HepG2 (cell line): ENCODE data around the gene IRF4. TPM values are rescaled to one million over a fixed set of nuclear protein-coding genes. Genes with fewer than 3 reads are reported as not detected.
"Not testable (repeated sequence)": the region's sequence is repeated elsewhere in the genome, so short reads cannot be mapped to it uniquely, and the experiment has no call there.

Source experiments
- ATAC-seq: fragments of 200-7000 bp; cut with Tn5 transposase; 3 replicates; pipeline ENCODE4 v1.9.1; 2020; ENCODE audit warnings: mild to moderate bottlenecking, moderate library complexity
- BruUV-seq: library from RNA; stranded (reverse); fragments of 400-500 nt; replicated peaks from 2 replicates; lab custom pipeline; 2021; lab: Mats Ljungman, UMichigan
- CTCF ChIA-PET: fragments of 300-600 bp; formaldehyde crosslinking; extraction: SDS; loops from one replicate; lab custom pipeline; 2021; ENCODE audit warnings: low total read pairs, inconsistent platforms, low intra/inter-chr PET ratio; lab: Yijun Ruan, JAX
- POLR2A ChIA-PET: fragments of 350-600 bp; sonication (Branson Sonifier 250); formaldehyde crosslinking; loops from one replicate; lab custom pipeline; 2020; ENCODE audit warnings: antibody characterized with exemption, inconsistent platforms; lab: Yijun Ruan, JAX
- DNase-seq: peaks from one replicate; pipeline ENCODE4 v3.0.0-alpha.2; 2015; ENCODE audit warnings: low spot score
- FAIRE-seq: peaks from 3 replicates; lab custom pipeline; 2011; peaks lifted over from hg19 to GRCh38; lab: Jason Lieb, UNC
- H2AFZ ChIP-seq: one replicate; pipeline ENCODE4 v1.6.1; 2011; ENCODE audit warnings: low read length, inconsistent platforms
- H3K27ac ChIP-seq: fragments of 300-600 bp; 3 replicates; pipeline ENCODE4 v1.8.0; 2011; ENCODE audit warnings: mixed run types, mild to moderate bottlenecking, mixed read lengths, low read length, inconsistent platforms; ENCODE audit not compliant: insufficient read depth; ENCODE audit errors: extremely low read length
- H3K27me3 ChIP-seq, 2 experiments: fragments of 200-600 bp in 1 of 2; 2 replicates in 1 of 2; 3 replicates in 1 of 2; pipeline versions ENCODE4 v1.6.0 to v1.8.0; 2011; ENCODE audit warnings: low read length in 2 of 2, mild to moderate bottlenecking in 2 of 2, moderate library complexity in 2 of 2, inconsistent platforms in 1 of 2; ENCODE audit not compliant: insufficient read depth in 2 of 2, control insufficient read depth in 1 of 2
- H3K36me3 ChIP-seq, 2 experiments: fragments of 200-600 bp in 1 of 2; replicated peaks in 1 of 2; 2 replicates in 1 of 2; 3 replicates in 1 of 2; pipeline versions ENCODE4 v1.5.1 to v1.8.0; 2011; ENCODE audit warnings: low read length in 2 of 2, inconsistent platforms in 1 of 2; ENCODE audit not compliant: insufficient read depth in 2 of 2, control insufficient read depth in 1 of 2
- H3K4me1 ChIP-seq: 2 replicates; pipeline ENCODE4 v1.5.1; 2012; ENCODE audit warnings: low read length, inconsistent platforms; ENCODE audit not compliant: insufficient read depth
- H3K4me2 ChIP-seq: 2 replicates; pipeline ENCODE4 v1.6.0; 2011; ENCODE audit warnings: low read depth, low read length, inconsistent platforms
- H3K4me3 ChIP-seq, 3 experiments: fragments of 200-600 bp in 1 of 3; sonication (generic), shearing (Covaris generic) in 1 of 3; replicated peaks in 1 of 3; 2 replicates each; pipeline ENCODE4 v1.5.1; 2011 to 2016; ENCODE audit warnings: low read length in 3 of 3, inconsistent platforms in 2 of 3, low read depth in 2 of 3, mild to moderate bottlenecking in 2 of 3, control low read depth in 1 of 3, mixed read lengths in 1 of 3; ENCODE audit not compliant: insufficient read depth in 1 of 3
- H3K79me2 ChIP-seq: one replicate; pipeline ENCODE4 v1.6.1; 2011; ENCODE audit warnings: low read length, inconsistent platforms; ENCODE audit not compliant: insufficient read depth
- H3K9ac ChIP-seq: 2 replicates; pipeline ENCODE4 v1.6.0; 2011; ENCODE audit warnings: mild to moderate bottlenecking, low read depth, low read length, inconsistent platforms; ENCODE audit not compliant: insufficient read depth
- H3K9me3 ChIP-seq: 2 replicates; pipeline ENCODE4 v1.5.1; 2012; ENCODE audit warnings: mild to moderate bottlenecking, low read length
- H4K20me1 ChIP-seq: 2 replicates; pipeline ENCODE4 v1.6.0; 2011; ENCODE audit warnings: inconsistent platforms, mild to moderate bottlenecking, low read length, moderate library complexity; ENCODE audit not compliant: insufficient read depth
- KLF16 ChIP-seq, 2 experiments: sonication (generic) in 1 of 2; formaldehyde crosslinking in 1 of 2; IDR thresholded peaks; 2 replicates each; pipeline versions ENCODE4 v1.6.1 to v1.8.0; 2016 to 2023; ENCODE audit warnings: missing genetic modification reagents in 2 of 2, missing compliant biosample characterization in 1 of 2
- WGBS: methylation state at CpG from one replicate; pipeline ENCODE4 v1.1.6; 2017; ENCODE audit warnings: low lambda C conversion rate; 5-methylcytosine and 5-hydroxymethylcytosine counted together
- in situ Hi-C: cut with HindIII; loops from 2 replicates; pipeline ENCODE4 v1.10.0; 2017; ENCODE audit warnings: low pct_unique_long_range_greater_than_20kb; ENCODE audit not compliant: extremely low pct_ligation_motif_present
- intact Hi-C: fragments of 100-400 bp; cut with micrococcal nuclease; formaldehyde crosslinking; loops from one replicate; pipeline ENCODE4 v1.10.0; 2022; ENCODE audit not compliant: unreplicated experiment
- polyA plus RNA-seq, 8 experiments: library from polyadenylated mRNA; depleted of rRNA in 3 of 8; stranded (reverse) in 7 of 8; unstranded in 1 of 8; fragments of >200 nt; fragmentation: Illumina TruSeq in 4 of 8; extraction: Trizol in 4 of 8; gene quantifications; 2 replicates each; pipeline versions ENCODE4 v1.2.1 to v1.2.3, GENCODE V29; 2011 to 2016; ENCODE audit warnings: low read depth in 4 of 8, missing spikeins in 1 of 8, mixed read lengths in 1 of 8; ENCODE audit not compliant: insufficient read depth in 1 of 8
- total RNA-seq, 5 experiments: library from RNA; depleted of rRNA; stranded (reverse); fragments of >200 nt; fragmentation: Illumina TruSeq; extraction: Trizol; gene quantifications; 2 replicates each; pipeline ENCODE4 v1.2.3, GENCODE V29; 2016; ENCODE audit warnings: low read depth in 1 of 5
- TF ChIP-seq, protein P1 (sequence below): sonication (generic); formaldehyde crosslinking; IDR thresholded peaks from 2 replicates; pipeline ENCODE4 v1.4.0; 2020; ENCODE audit warnings: mild to moderate bottlenecking, missing genetic modification reagents

Gene IRF4
- total and polyA plus RNA-seq, 2 of the 13 experiments (the other 11 are each of a cell fraction or from before 2014, with no cell fraction given): 0.07 to 0.09 TPM

DNA sequence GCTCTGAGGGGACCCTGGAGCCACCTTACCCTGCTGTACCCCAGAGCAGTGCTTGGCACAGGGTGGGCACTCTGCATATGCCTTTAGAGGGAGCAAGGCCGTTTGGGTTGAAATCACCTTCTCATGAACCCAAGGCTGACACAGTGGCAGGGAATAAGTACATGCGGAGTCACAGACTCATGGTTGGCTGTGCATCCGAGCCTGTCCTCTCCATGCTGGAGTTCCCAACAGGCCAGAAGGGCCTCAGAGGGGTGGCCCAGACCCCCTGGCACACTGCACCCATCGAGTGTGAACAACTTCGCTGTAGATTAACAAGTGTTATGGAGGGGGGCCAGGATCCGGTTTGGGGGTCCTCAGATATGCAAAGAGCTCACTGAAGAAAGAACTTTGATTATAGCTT lies 21.0 kb upstream of the IRF4 start (continued):
- TF ChIP-seq, protein P1, sequence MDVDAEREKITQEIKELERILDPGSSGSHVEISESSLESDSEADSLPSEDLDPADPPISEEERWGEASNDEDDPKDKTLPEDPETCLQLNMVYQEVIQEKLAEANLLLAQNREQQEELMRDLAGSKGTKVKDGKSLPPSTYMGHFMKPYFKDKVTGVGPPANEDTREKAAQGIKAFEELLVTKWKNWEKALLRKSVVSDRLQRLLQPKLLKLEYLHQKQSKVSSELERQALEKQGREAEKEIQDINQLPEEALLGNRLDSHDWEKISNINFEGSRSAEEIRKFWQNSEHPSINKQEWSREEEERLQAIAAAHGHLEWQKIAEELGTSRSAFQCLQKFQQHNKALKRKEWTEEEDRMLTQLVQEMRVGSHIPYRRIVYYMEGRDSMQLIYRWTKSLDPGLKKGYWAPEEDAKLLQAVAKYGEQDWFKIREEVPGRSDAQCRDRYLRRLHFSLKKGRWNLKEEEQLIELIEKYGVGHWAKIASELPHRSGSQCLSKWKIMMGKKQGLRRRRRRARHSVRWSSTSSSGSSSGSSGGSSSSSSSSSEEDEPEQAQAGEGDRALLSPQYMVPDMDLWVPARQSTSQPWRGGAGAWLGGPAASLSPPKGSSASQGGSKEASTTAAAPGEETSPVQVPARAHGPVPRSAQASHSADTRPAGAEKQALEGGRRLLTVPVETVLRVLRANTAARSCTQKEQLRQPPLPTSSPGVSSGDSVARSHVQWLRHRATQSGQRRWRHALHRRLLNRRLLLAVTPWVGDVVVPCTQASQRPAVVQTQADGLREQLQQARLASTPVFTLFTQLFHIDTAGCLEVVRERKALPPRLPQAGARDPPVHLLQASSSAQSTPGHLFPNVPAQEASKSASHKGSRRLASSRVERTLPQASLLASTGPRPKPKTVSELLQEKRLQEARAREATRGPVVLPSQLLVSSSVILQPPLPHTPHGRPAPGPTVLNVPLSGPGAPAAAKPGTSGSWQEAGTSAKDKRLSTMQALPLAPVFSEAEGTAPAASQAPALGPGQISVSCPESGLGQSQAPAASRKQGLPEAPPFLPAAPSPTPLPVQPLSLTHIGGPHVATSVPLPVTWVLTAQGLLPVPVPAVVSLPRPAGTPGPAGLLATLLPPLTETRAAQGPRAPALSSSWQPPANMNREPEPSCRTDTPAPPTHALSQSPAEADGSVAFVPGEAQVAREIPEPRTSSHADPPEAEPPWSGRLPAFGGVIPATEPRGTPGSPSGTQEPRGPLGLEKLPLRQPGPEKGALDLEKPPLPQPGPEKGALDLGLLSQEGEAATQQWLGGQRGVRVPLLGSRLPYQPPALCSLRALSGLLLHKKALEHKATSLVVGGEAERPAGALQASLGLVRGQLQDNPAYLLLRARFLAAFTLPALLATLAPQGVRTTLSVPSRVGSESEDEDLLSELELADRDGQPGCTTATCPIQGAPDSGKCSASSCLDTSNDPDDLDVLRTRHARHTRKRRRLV (CRISPR knock-in tag): no peak
- no peak for TF ChIP-seq KLF16 (CRISPR knock-in tag; IDR thresholded peaks at IDR 0.05)

DNA sequence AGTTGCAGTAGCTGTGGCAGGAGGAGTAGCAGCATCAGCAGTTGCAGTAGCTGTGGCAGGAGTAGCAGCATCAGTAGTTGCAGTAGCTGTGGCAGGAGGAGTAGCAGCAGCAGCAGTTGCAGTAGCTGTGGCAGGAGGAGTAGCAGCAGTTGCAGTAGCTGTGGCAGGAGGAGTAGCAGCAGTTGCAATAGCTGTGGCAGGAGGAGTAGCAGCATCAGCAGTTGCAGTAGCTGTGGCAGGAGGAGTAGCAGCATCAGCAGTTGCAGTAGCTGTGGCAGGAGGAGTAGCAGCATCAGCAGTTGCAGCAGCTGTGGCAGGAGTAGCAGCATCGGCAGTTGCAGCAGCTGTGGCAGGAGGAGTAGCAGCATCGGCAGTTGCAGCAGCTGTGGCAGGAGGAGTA lies 19.7 kb upstream of the IRF4 start:
- H3K4me3 ChIP-seq, FAIRE-seq, ATAC-seq, H3K9me3 ChIP-seq, H3K4me2 ChIP-seq, H3K79me2 ChIP-seq, DNase-seq, in situ Hi-C loops, CTCF ChIA-PET, H3K9ac ChIP-seq, POLR2A ChIA-PET, BruUV-seq, H3K36me3 ChIP-seq, H3K27ac ChIP-seq, intact Hi-C loops, H4K20me1 ChIP-seq, H2AFZ ChIP-seq, H3K4me1 ChIP-seq: not testable (repeated sequence)
- WGBS: 39% methylated on average over 2 of the region's 2 CpGs
- peaks cover 10 to 68% of the 10 kb centered on the region in 2 experiments; a peak in 4 of 5 replicates for H3K27me3 ChIP-seq
